ENCODE results near the gene CFAP300.

Gene CFAP300

GRCh38 chr11:102073253-102073652, 26.0 kb downstream of the CFAP300 start:
- DNase-seq (ENCODE audit: low read depth): no peak

- no peak for DNase-seq (ENCODE audit: low read depth)
These were observed 32.4 kb downstream of the CFAP300 start for GRCh38 chr11:102079625-102080024.

- no peak for DNase-seq (ENCODE audit: low read depth)
These were observed 34.1 kb downstream of the CFAP300 start for GRCh38 chr11:102081313-102081712.

GRCh38 chr11:102085864-102086551, 38.8 kb downstream of the CFAP300 start:
- DNase-seq (ENCODE audit: low read depth): no peak

GRCh38 chr11:102097186-102097585, 49.9 kb downstream of the CFAP300 start:
- DNase-seq (ENCODE audit: low read depth): no peak

GRCh38 chr11:102099755-102100154, 52.5 kb downstream of the CFAP300 start:
- DNase-seq (ENCODE audit: low read depth): no peak

GRCh38 chr11:102108734-102109440, 61.6 kb downstream of the CFAP300 start:
- DNase-seq (ENCODE audit: low read depth): no peak

GRCh38 chr11:102109896-102110760, 62.9 kb downstream of the CFAP300 start, which contains the start of gene YAP1:
Gene YAP1 (plus strand): TSS chr11:102110447. CDS start chr11:102110849, 402 bp downstream.
- peak; percentile 86 for DNase-seq (ENCODE audit: low read depth)

- DNase-seq (ENCODE audit: low read depth): no peak
These were observed 63.4 kb downstream of the CFAP300 start for GRCh38 chr11:102110761-102111010.

GRCh38 chr11:102111011-102111786, 64.0 kb downstream of the CFAP300 start:
- DNase-seq (ENCODE audit: low read depth): no peak

GRCh38 chr11:102111787-102112508, 64.7 kb downstream of the CFAP300 start:
- peak; percentile 65 for DNase-seq (ENCODE audit: low read depth)

GRCh38 chr11:102112509-102112821, 65.2 kb downstream of the CFAP300 start:
- no peak for DNase-seq (ENCODE audit: low read depth)

GRCh38 chr11:102114032-102114431, 66.8 kb downstream of the CFAP300 start:
- no peak for DNase-seq (ENCODE audit: low read depth)

- no peak for DNase-seq (ENCODE audit: low read depth)
These were observed 68.3 kb downstream of the CFAP300 start for GRCh38 chr11:102115557-102115956.

GRCh38 chr11:102116453-102117205, 69.4 kb downstream of the CFAP300 start:
- DNase-seq (ENCODE audit: low read depth): no peak

- DNase-seq (ENCODE audit: low read depth): no peak
These were observed 70.4 kb downstream of the CFAP300 start for GRCh38 chr11:102117472-102118113.

GRCh38 chr11:102118937-102119336, 71.7 kb downstream of the CFAP300 start:
- DNase-seq (ENCODE audit: low read depth): no peak

GRCh38 chr11:102119997-102120396, 72.8 kb downstream of the CFAP300 start:
- DNase-seq (ENCODE audit: low read depth): no peak

- no peak for DNase-seq (ENCODE audit: low read depth)
These were observed 73.3 kb downstream of the CFAP300 start for GRCh38 chr11:102120437-102120973.

GRCh38 chr11:102121329-102121728, 74.1 kb downstream of the CFAP300 start:
- DNase-seq (ENCODE audit: low read depth): no peak
